ENCODE results near the gene CCDC172.

CCDC172 gene

DNA sequence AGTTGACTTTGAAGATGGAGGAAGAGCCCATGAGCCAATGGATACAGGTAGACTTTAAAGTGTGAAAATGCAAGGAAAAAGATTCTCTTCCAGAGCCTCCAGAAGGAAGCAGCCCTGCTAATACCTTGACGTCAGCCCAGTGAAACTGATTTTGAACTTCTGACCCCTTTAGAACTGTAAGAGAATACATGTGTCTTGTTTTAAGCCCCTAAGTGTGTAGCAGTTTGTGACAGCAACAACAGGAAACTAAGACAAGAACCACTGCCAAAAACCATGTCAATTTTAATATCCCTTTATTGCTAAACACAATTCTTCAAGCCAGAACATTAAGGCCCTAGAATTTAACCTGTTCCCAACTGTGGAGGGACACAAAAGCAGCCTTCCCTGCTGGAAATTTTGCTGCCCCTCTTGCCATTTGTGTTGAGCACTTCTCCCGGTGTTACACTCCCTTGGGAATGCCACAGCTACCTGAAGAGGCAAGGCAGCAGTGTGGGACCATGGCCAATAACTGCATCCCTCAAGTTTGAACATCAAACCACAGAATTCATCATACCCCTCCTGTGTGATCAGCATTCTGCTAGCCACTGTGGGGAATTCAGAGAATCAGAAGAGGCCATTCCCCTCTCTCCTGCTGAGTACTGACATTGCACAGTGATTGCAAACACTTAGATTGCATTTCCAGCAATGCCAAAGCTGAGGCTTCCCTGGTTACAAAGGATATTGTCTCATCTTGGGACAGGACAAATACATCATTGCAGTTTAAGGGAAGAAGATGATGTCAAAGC, 12.3 kb upstream of the CCDC172 start:
- TF ChIP-seq, protein P1, sequence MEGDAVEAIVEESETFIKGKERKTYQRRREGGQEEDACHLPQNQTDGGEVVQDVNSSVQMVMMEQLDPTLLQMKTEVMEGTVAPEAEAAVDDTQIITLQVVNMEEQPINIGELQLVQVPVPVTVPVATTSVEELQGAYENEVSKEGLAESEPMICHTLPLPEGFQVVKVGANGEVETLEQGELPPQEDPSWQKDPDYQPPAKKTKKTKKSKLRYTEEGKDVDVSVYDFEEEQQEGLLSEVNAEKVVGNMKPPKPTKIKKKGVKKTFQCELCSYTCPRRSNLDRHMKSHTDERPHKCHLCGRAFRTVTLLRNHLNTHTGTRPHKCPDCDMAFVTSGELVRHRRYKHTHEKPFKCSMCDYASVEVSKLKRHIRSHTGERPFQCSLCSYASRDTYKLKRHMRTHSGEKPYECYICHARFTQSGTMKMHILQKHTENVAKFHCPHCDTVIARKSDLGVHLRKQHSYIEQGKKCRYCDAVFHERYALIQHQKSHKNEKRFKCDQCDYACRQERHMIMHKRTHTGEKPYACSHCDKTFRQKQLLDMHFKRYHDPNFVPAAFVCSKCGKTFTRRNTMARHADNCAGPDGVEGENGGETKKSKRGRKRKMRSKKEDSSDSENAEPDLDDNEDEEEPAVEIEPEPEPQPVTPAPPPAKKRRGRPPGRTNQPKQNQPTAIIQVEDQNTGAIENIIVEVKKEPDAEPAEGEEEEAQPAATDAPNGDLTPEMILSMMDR (IDR thresholded peaks at IDR 0.05): no peak

GRCh38 chr10:116312548-116312947, 11.7 kb upstream of the CCDC172 start:
- TF ChIP-seq, protein P1 (IDR thresholded peaks at IDR 0.05): no peak

DNA sequence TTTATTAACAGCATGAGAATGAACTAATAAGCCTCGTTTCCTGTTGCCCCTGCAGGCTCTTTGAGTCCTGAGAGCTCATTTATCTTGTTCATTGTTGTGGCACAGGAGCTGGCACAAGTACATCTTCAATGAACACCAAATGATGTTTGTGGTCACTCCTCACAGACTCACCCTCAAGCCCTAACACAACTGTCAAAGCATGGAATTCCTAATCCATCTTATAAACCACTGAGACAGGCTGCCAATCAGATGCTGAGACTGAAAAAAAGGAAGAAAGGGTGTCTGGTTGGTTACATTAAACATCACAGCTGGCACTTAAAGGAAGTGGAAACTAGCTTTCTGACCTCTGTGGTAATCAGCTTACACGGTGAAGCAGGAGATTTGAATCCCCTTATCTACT, 7.7 kb upstream of the CCDC172 start:
- TF ChIP-seq, protein P1 (IDR thresholded peaks at IDR 0.05): no peak

- TF ChIP-seq, protein P1 (IDR thresholded peaks at IDR 0.05): no peak
Observed at GRCh38 chr10:116324951-116325635, 845 bp downstream of the CCDC172 start.

DNA sequence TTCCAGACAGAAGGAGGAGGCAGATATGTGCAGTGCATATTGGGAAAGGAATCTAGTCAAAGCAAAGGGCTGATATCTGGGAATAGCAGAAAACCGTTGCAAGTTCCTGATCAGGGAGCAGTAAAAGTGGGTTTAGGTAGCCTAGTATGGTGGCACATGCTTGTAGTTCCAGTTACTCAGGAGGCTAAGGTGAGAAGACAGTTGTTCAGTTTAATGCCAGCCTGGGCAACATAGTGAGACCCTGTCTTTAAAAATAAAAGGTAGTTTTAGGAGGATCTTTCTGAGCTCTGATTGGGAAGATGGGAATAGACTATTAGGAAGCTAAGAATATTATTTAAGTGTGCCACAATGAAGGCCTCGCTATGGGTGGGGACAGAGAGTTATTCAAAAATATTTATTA, 1.7 kb downstream of the CCDC172 start:
- TF ChIP-seq, protein P1 (IDR thresholded peaks at IDR 0.05): no peak

DNA sequence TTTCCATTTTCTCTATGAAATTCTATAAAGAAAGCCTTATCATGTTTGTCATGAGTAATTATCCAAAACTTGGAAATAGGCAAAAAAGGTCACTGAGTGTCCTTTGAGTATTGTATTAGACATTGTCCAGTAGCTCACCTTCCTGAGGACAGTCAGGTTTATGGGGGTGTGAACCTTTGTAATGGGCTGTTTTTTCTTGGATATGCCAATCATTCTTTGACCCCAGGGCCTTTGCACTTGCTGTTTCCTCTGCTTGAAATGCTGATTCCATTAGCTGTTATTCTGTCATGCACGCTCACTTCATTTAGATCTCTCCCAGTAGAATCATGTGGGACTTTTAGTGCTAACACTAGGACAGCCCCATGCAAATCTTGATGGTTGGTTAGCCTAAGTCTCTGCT, 4.9 kb downstream of the CCDC172 start:
- TF ChIP-seq, protein P1 (IDR thresholded peaks at IDR 0.05): no peak

GRCh38 chr10:116331815-116332214, 7.6 kb downstream of the CCDC172 start:
- TF ChIP-seq, protein P1 (IDR thresholded peaks at IDR 0.05): no peak
